ENCODE measurements around the gene PWWP2B.

DNA sequence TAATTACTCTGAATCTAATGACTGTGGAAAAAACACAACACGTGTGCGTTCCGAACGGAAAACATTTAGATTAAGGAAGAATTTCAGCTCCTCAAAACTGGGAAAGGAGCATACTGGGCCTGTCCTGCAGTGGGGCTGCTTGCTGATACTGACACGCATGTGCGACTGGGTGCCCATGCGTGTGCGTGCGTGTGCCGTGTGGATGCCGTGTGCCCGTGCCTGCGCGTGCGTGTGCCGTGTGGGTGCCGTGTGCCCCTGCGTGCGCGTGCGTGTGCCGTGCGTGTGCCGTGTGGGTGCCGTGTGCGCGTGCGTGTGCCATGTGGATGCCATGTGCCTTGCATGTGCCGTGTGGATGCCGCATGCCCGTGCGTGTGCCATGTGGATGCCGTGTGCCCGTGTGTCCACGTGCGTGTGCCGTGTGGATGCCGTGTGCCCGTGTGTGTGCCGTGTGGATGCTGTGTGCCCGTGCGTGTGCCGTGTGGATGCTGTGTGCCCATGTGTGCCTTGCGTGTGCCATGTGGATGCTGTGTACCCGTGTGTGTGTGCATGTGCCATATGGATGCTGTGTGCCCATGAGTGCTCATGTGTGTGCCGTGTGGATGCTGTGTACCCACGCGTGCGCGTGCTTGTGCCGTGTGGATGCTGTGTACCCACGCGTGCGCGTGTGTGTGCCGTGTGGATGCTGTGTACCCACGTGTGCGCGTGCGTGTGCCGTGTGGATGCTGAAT is 28.2 kb downstream of the PWWP2B start:
- TF ChIP-seq CTCF (IDR thresholded peaks at IDR 0.05) (no peak), EP300 (IDR thresholded peaks at IDR 0.05) (no peak)

All from sigmoid colon (tissue), 4 donors.